Mesenchymal stem cell (in vitro differentiated cells and primary cell): Measurements from ENCODE around the gene GPR149.
A peak's percentile ranks its signal among the peaks of the same experiment; 100 is the strongest.

Experiments
- DNase-seq: peaks from one replicate; pipeline ENCODE4 v3.0.0-alpha.2; 2013
- H2AFZ ChIP-seq: one replicate; pipeline ENCODE4 v1.6.1; 2013; ENCODE audit warnings: low read depth, mild to moderate bottlenecking, control low read depth, inconsistent platforms, low read length, moderate library complexity
- H2AK5ac ChIP-seq: 2 replicates; pipeline ENCODE4 v1.6.1; 2013; ENCODE audit warnings: low read length, moderate library complexity, mild to moderate bottlenecking, inconsistent platforms; ENCODE audit not compliant: severe bottlenecking
- H2BK120ac ChIP-seq: one replicate; pipeline ENCODE4 v1.6.1; 2013; ENCODE audit warnings: low read depth, mild to moderate bottlenecking, inconsistent platforms, low read length, moderate library complexity
- H2BK12ac ChIP-seq, 2 experiments: one replicate each; pipeline ENCODE4 v1.6.1; 2013; ENCODE audit warnings: inconsistent platforms in 2 of 2, low read length in 2 of 2, mild to moderate bottlenecking in 2 of 2, moderate library complexity in 2 of 2, control low read depth in 1 of 2
- H2BK15ac ChIP-seq: one replicate; pipeline ENCODE4 v1.6.1; 2013; ENCODE audit warnings: mild to moderate bottlenecking, low read depth, inconsistent platforms; ENCODE audit not compliant: poor library complexity, severe bottlenecking
- H2BK5ac ChIP-seq: 2 replicates; pipeline ENCODE4 v1.6.1; 2013; ENCODE audit warnings: low read depth, mild to moderate bottlenecking, low read length, control low read depth, inconsistent platforms; ENCODE audit not compliant: poor library complexity, severe bottlenecking
- H3K14ac ChIP-seq, 2 experiments: one replicate each; pipeline ENCODE4 v1.6.1; 2013; ENCODE audit warnings: inconsistent platforms in 2 of 2, low read length in 2 of 2, control low read depth in 1 of 2, mild to moderate bottlenecking in 1 of 2, moderate library complexity in 1 of 2
- H3K18ac ChIP-seq, 2 experiments: one replicate each; pipeline ENCODE4 v1.6.1; 2013; ENCODE audit warnings: inconsistent platforms in 2 of 2, low read length in 2 of 2, control low read depth in 1 of 2, low read depth in 1 of 2, mild to moderate bottlenecking in 1 of 2
- H3K23ac ChIP-seq, 2 experiments: one replicate each; pipeline ENCODE4 v1.6.1; 2013; ENCODE audit warnings: inconsistent platforms in 2 of 2, low read length in 2 of 2, mild to moderate bottlenecking in 2 of 2, moderate library complexity in 2 of 2, control low read depth in 1 of 2
- H3K27ac ChIP-seq: 2 replicates; pipeline ENCODE4 v1.5.1; 2013; ENCODE audit warnings: mild to moderate bottlenecking, moderate library complexity, low read length, control low read depth, inconsistent platforms; ENCODE audit not compliant: poor library complexity, severe bottlenecking
- H3K27me3 ChIP-seq, 2 experiments: 2 replicates each; pipeline versions ENCODE4 v1.6.1 to v1.7.0; 2013; ENCODE audit warnings: low read length in 2 of 2, mild to moderate bottlenecking in 2 of 2, moderate library complexity in 2 of 2, control low read depth in 1 of 2, inconsistent platforms in 1 of 2; ENCODE audit not compliant: control insufficient read depth in 1 of 2, insufficient read depth in 1 of 2
- H3K36me3 ChIP-seq, 2 experiments: 2 replicates each; pipeline versions ENCODE4 v1.6.1 to v1.7.0; 2013; ENCODE audit warnings: low read length in 2 of 2, control low read depth in 1 of 2, inconsistent platforms in 1 of 2, low read depth in 1 of 2, mild to moderate bottlenecking in 1 of 2; ENCODE audit not compliant: insufficient read depth in 2 of 2, control insufficient read depth in 1 of 2
- H3K4ac ChIP-seq, 2 experiments: one replicate each; pipeline ENCODE4 v1.6.1; 2013; ENCODE audit warnings: inconsistent platforms in 2 of 2, low read length in 2 of 2, mild to moderate bottlenecking in 2 of 2, moderate library complexity in 2 of 2, control low read depth in 1 of 2, low read depth in 1 of 2
- H3K4me1 ChIP-seq: 2 replicates; pipeline ENCODE4 v1.6.1; 2013; ENCODE audit warnings: low read depth, low read length, control low read depth; ENCODE audit not compliant: control insufficient read depth, insufficient read depth
- H3K4me2 ChIP-seq: 2 replicates; pipeline ENCODE4 v1.6.1; 2013; ENCODE audit warnings: low read length, mild to moderate bottlenecking, inconsistent platforms; ENCODE audit not compliant: poor library complexity, severe bottlenecking
- H3K4me3 ChIP-seq, 2 experiments: 2 replicates each; pipeline versions ENCODE4 v1.5.1 to v1.7.0; 2013; ENCODE audit warnings: low read length in 2 of 2, mild to moderate bottlenecking in 2 of 2, control low read depth in 1 of 2, low read depth in 1 of 2; ENCODE audit not compliant: insufficient read depth in 1 of 2
- H3K79me1 ChIP-seq: replicated peaks from 2 replicates; pipeline ENCODE4 v1.6.1; 2013; ENCODE audit warnings: mild to moderate bottlenecking, control low read depth, low read length, inconsistent platforms; ENCODE audit not compliant: poor library complexity, severe bottlenecking
- H3K9ac ChIP-seq: 2 replicates; pipeline ENCODE4 v1.7.0; 2013; ENCODE audit warnings: mild to moderate bottlenecking, low read length, moderate library complexity
- H3K9me3 ChIP-seq: 2 replicates; pipeline ENCODE4 v1.7.0; 2013; ENCODE audit warnings: mild to moderate bottlenecking, low read length; ENCODE audit not compliant: control insufficient read depth
- H4K8ac ChIP-seq: one replicate; pipeline ENCODE4 v1.6.1; 2013; ENCODE audit warnings: inconsistent platforms, mild to moderate bottlenecking, low read length, moderate library complexity
- H4K91ac ChIP-seq: one replicate; pipeline ENCODE4 v1.6.1; 2013; ENCODE audit warnings: mild to moderate bottlenecking, low read length, inconsistent platforms
- WGBS: methylation state at CpG from one replicate; pipeline ENCODE4 v1.1.7; 2013; ENCODE audit warnings: mixed read lengths; 5-methylcytosine and 5-hydroxymethylcytosine counted together

GPR149 gene

DNA sequence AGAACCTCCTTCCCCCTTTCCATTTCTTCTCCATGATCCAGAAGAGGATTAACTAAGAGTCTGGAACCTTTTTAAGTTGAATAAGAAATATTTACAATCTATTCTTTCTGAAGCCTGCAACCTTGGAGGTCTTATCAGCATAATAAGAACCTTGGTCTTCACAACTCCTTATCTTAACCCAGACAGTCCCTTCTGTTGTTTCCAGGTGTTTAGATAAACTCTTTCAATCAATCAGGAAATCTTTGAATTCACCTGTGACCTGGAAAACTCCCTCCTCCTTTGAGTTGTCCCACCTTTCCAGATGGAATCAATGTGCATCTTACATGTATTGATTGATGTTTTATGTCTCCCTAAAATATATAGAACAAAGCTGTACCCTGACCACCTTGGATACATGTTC lies 102.1 kb downstream of the GPR149 start:
- no peak overlapping the region for H4K91ac ChIP-seq
- H2BK12ac ChIP-seq = no peak overlapping the region
- no peaks in the 10 kb centered on the region for H3K4me1 ChIP-seq
- H3K36me3 ChIP-seq = no peaks in the 10 kb centered on the region
- H3K9ac ChIP-seq = no peak overlapping the region
- H3K4ac ChIP-seq = no peak overlapping the region
- H2AK5ac ChIP-seq = no peak overlapping the region
- no peak overlapping the region for H2BK15ac ChIP-seq
- no peaks in the 10 kb centered on the region for H3K9me3 ChIP-seq
- H4K8ac ChIP-seq = no peak overlapping the region
- no peak overlapping the region for H2BK5ac ChIP-seq
- H3K23ac ChIP-seq = no peak overlapping the region
- H3K4me2 ChIP-seq = no peak overlapping the region
- H3K27ac ChIP-seq = no peak overlapping the region
- H2AFZ ChIP-seq = no peak overlapping the region
- no peak for DNase-seq
- no peak overlapping the region for H2BK120ac ChIP-seq
- H3K79me1 ChIP-seq = no peaks in the 10 kb centered on the region
- no peak overlapping the region for H3K4me3 ChIP-seq
- H3K18ac ChIP-seq = no peak overlapping the region
- no peaks in the 10 kb centered on the region for H3K27me3 ChIP-seq
- H3K14ac ChIP-seq = no peak overlapping the region

DNA sequence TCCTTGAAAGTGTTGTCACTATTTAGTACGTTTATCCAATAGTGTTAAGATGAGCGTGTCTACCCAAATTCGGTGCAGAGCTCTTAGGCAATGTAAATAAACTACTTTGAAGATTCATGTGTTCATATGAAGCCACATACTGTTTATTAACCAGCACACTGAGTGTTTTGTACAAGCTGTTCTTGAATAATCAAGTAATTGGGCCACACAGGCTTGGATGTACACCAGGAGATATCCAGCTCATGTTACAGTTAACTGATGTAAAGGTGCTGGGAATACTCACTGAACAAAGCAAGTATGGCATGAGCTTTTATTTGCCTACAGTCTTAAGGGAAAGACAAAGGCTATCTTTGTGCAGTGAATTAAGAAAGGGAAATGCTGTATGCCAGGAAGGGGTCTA lies 105.1 kb downstream of the GPR149 start:
- Histone ChIP-seq H3K18ac (no peak overlapping the region), H4K91ac (no peak overlapping the region), H2BK120ac (no peak overlapping the region), H2BK12ac (peak overlapping the region in 1 of 2 experiments; percentile 42), H4K8ac (no peak overlapping the region), H3K9ac (peak overlapping the region; percentile 99), H2BK5ac (no peak overlapping the region), H3K79me1 (no peaks in the 10 kb centered on the region), H3K4me1 (no peaks in the 10 kb centered on the region), H3K27me3 (no peaks in the 10 kb centered on the region), H3K23ac (no peak overlapping the region), H3K27ac (no peak overlapping the region), H2AK5ac (no peak overlapping the region), H3K14ac (no peak overlapping the region), H2AFZ (no peak overlapping the region), H2BK15ac (no peak overlapping the region), H3K4me3 (peak overlapping the region in 1 of 2 experiments; percentile 99), H3K4me2 (no peak overlapping the region), H3K9me3 (no peaks in the 10 kb centered on the region), H3K36me3 (no peaks in the 10 kb centered on the region), H3K4ac (no peak overlapping the region)
- no CpG with 5 or more reads among the region's 3 CpGs for WGBS
- peak; percentile 23 for DNase-seq

DNA sequence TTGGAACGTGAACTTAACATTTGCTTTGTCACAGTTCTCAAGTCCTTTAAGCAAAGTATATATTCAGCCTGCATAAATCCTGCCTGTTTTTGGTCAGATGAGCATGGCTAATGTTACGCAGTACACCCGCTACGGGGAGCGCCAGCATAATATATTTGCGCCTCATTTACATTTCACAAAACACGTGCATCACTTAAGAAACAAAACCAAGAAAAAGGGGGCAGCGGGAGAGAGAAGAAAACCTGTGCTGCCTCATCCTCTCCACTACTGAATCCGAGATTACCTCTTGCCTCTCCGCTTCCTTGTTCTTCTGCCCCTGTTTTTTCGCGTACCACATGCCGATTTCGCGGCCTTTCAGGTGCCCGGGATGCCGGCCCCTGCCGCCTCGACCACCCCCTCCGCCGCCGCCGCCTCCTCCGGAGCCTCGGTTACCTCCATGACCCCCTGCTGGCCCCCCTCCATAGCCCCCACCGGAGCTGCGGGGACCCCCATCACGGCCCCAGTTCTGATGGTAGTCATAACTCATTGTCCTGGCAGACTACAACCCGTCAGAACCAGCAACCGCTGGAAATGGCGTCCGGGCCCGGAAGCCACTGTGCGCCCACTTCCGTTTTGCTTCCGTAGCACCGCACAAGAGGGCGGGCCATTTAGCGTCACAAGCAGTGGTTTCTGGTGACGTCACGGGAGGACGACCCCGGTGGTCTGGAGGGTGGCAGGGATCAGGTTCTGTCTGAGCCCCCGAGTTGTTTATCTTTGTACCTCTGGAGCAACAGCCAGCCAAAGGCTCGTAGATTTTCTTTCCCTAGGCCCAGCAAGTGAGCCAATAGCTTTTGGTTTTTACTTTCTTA lies 105.9 kb downstream of the GPR149 start, which contains the start of gene DHX36:
TSS of gene DHX36 (minus strand) at position 597 of the 848 bp plus-strand sequence. CDS start at position 526, 71 bp downstream.
- H2AK5ac ChIP-seq = no peak within 1 kb of the TSS
- H3K14ac ChIP-seq = no peak within 1 kb of the TSS
- peak within 1 kb of the TSS; percentile 78 to 99 for H3K4me3 ChIP-seq
- no peaks in the 10 kb centered on the region for H3K79me1 ChIP-seq
- H2AFZ ChIP-seq = peak within 1 kb of the TSS; percentile 62
- peak within 1 kb of the TSS; percentile 58 for H3K27ac ChIP-seq
- H3K4me1 ChIP-seq = no peaks in the 10 kb centered on the region
- H2BK15ac ChIP-seq = no peak within 1 kb of the TSS
- H3K9me3 ChIP-seq = no peaks in the 10 kb centered on the region
- H3K9ac ChIP-seq = peak within 1 kb of the TSS; percentile 99
- peak within 1 kb of the TSS; percentile 54 to 85 for H3K18ac ChIP-seq
- H3K23ac ChIP-seq = no peak within 1 kb of the TSS
- peak within 1 kb of the TSS; percentile 83 for H4K91ac ChIP-seq
- H2BK5ac ChIP-seq = peak within 1 kb of the TSS; percentile 86
- H2BK12ac ChIP-seq = peak within 1 kb of the TSS in 1 of 2 experiments; percentile 42
- H2BK120ac ChIP-seq = no peak within 1 kb of the TSS
- WGBS = 0% methylated on average over 43 of the region's 45 CpGs
- peak within 1 kb of the TSS; percentile 92 for H4K8ac ChIP-seq
- H3K36me3 ChIP-seq = no peaks in the 10 kb centered on the region
- peak; percentile 94 for DNase-seq
- peak within 1 kb of the TSS; percentile 76 to 81 for H3K4ac ChIP-seq
- H3K4me2 ChIP-seq = peak within 1 kb of the TSS; percentile 89
- H3K27me3 ChIP-seq = no peaks in the 10 kb centered on the region

DNA sequence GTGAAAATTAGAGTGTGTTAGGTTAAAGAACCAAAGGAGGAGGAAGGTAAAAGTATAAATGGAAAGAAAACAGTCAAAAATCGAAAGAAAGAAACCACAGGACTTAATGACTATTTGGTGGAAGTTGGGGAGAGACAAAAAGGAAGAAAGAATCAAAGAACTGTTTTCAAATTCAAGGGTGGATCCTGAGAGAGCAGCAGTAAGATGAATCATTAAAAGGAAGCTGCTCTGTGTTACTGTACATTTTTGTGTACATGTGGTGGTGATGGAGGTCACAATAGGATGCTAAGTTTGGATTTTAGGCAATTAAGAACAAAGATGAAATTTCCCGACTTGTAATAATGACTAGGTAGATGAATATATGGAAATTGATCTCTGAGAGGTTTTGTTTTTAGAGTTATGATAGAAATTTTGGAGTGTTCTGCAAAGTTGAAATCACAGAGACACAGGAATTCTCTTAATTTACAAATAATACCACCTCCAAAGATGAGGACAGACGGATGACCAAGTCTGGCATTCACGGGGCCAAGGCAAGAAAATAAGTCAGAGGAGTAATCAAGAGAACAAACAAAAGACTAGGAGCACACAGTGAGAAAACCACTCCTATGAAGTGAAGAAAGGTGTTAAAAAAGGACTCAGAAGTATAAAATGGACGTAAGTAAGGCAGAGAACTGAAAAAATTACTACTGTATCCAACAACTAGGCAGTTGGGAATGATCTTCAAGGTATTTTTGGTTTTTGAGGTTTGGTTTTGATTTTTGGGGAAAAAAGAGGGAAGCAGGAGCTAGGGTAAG lies 112.8 kb downstream of the GPR149 start:
- Histone ChIP-seq H2AK5ac (no peak overlapping the region), H2BK15ac (no peak overlapping the region), H3K4me3 (no peak overlapping the region), H3K14ac (no peak overlapping the region), H3K4me2 (no peak overlapping the region), H3K27me3 (no peaks in the 10 kb centered on the region), H3K79me1 (no peaks in the 10 kb centered on the region), H4K8ac (no peak overlapping the region), H3K9me3 (no peaks in the 10 kb centered on the region), H2AFZ (no peak overlapping the region), H2BK12ac (no peak overlapping the region), H3K23ac (no peak overlapping the region), H3K4ac (no peak overlapping the region), H3K36me3 (peaks cover 0 to 35% of the 10 kb centered on the region in 2 experiments), H3K4me1 (no peaks in the 10 kb centered on the region), H2BK5ac (no peak overlapping the region), H2BK120ac (no peak overlapping the region), H4K91ac (no peak overlapping the region), H3K27ac (no peak overlapping the region), H3K18ac (no peak overlapping the region), H3K9ac (peak overlapping the region; percentile 31)
- DNase-seq = no peak
- 91% methylated on average over 3 of the region's 5 CpGs for WGBS
